Stimulated activated CD4-positive, alpha-beta T cell treated with anti-CD3 and anti-CD28 coated beads, Interleukin-15, amount 100 ng/mL, for 1 hour (primary cell): ENCODE measurements around the gene LRFN5.
"Not testable (repeated sequence)": the region's sequence is repeated elsewhere in the genome, so short reads cannot be mapped to it uniquely, and the experiment has no call there.

Experiments
- DNase-seq, 2 donors: peaks; one replicate each; pipeline ENCODE4 v3.0.0-alpha.2; 2020; ENCODE audit warnings: low read depth in 1 of 2, low spot score in 1 of 2

LRFN5 gene

GRCh38 chr14:41878321-41878720 lies 271.6 kb downstream of the LRFN5 start:
- DNase-seq: no peak

GRCh38 chr14:41891624-41892023 lies 284.9 kb downstream of the LRFN5 start:
- DNase-seq: no peak

GRCh38 chr14:41899416-41899815 lies 292.7 kb downstream of the LRFN5 start:
- no peak for DNase-seq

- no peak for DNase-seq
Measured at GRCh38 chr14:41900644-41901043, 294.0 kb downstream of the LRFN5 start.

GRCh38 chr14:41901089-41901488 lies 294.4 kb downstream of the LRFN5 start:
- no peak for DNase-seq

GRCh38 chr14:41905394-41905964 lies 298.8 kb downstream of the LRFN5 start:
- no peak for DNase-seq

- DNase-seq: not testable (repeated sequence)
Measured at GRCh38 chr14:41911155-41911554, 304.5 kb downstream of the LRFN5 start.

GRCh38 chr14:41913398-41913797 lies 306.7 kb downstream of the LRFN5 start:
- DNase-seq: no peak

- no peak for DNase-seq
Measured at GRCh38 chr14:41915732-41916131, 309.1 kb downstream of the LRFN5 start.

GRCh38 chr14:41916313-41916712 lies 309.6 kb downstream of the LRFN5 start:
- DNase-seq: no peak

- no peak for DNase-seq
Measured at GRCh38 chr14:41925409-41925808, 318.7 kb downstream of the LRFN5 start.

- DNase-seq: no peak
Measured at GRCh38 chr14:41950428-41951151, 343.9 kb downstream of the LRFN5 start.
